ENCODE results near the gene LAMB1. TPM values are rescaled to one million over a fixed set of nuclear protein-coding genes. Genes with fewer than 3 reads are reported as not detected.

The LAMB1 gene
- total RNA-seq, 1 experiment from 2014 or later, result 61.0 TPM

DNA sequence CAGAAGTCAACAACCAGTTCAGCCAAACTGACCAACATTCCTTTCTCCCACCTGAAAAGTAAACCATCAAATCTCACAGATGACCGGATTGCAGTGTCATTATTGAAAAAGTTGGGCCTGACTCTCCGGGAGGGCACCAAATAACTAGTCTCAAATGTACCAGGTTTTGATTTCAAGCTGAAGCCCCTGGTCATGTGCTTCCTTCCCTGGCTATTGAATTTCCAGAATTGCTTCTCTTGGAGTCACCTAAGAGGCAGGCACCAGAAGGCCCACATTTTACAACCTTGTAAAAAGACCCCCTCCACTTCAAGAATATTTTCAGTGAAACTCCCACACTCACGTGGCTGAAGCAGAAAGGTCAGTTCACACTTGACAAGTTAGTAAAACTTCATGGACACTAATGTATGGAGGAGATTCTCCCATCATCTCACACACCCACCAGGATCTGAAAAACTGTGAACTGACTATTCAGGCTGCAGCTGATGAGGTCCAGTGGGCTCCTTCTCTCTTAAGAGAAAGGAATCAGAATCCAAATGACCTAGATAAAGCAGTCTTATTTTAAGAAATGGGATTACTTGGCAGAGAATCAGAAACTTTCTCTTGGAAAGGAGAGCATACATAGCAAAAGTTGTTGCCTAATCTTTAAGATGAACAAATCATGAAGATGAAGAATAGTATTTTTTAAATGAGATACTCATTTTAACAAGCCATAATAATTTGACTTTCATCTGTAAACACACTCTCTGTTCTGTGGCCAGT, 58.4 kb downstream of the LAMB1 start:
- peaks cover 10% of the 10 kb centered on the region for H3K36me3 ChIP-seq (replicated peaks; ENCODE audit: control insufficient read depth, insufficient read depth, low read length)
- no peak for DNase-seq
- H3K4me3 ChIP-seq (ENCODE audit: insufficient read depth, low read depth, low read length), result no peak overlapping the region
- H3K27me3 ChIP-seq (ENCODE audit: control insufficient read depth, insufficient read depth, low read length), result no peaks in the 10 kb centered on the region

DNA sequence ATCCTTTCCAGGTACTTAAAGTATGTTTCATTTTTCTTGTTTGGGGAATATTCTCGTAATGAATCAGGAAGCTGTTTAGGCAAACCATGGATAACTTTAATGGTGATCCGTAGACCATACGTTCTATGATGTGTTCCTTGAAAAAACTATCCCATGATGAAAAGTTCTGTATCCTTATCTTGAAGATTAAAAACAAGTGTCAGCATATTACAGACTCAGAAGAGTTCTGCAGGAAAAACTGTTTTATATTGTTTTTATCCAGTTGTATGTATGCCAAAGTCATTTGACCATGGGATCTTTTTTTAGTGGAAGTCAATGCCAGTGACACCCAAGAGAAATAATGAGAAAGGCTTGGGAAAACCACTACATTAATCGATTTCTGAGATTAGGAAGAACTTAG, 59.9 kb downstream of the LAMB1 start:
- Histone ChIP-seq H3K4me3 (ENCODE audit: insufficient read depth, low read depth, low read length) (no peak overlapping the region), H3K36me3 (replicated peaks; ENCODE audit: control insufficient read depth, insufficient read depth, low read length) (peaks cover 12% of the 10 kb centered on the region), H3K27me3 (ENCODE audit: control insufficient read depth, insufficient read depth, low read length) (no peaks in the 10 kb centered on the region)
- no peak for DNase-seq

DNA sequence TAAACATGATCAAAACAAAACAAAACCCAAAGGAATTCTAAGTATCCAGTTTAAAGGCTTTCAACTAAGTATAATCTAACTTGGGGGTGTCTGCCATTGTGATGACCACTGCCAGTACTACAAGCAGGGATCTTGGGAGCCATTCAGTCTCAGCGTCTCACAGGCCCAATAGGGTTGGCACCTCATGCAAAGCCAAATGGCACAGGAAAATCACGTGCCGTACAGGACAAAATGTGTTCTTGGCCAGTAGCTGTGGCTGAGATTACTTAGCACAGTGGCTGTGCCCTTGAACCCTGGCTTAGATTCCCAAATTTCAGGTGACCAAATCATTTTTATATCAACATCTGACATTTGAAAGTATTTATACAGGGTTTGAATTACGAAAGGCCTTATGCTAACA, 62.0 kb downstream of the LAMB1 start:
- DNase-seq, result no peak
- Histone ChIP-seq H3K36me3 (replicated peaks; ENCODE audit: control insufficient read depth, insufficient read depth, low read length) (peaks cover 12% of the 10 kb centered on the region), H3K4me3 (ENCODE audit: insufficient read depth, low read depth, low read length) (no peak overlapping the region), H3K27me3 (ENCODE audit: control insufficient read depth, insufficient read depth, low read length) (no peaks in the 10 kb centered on the region)

DNA sequence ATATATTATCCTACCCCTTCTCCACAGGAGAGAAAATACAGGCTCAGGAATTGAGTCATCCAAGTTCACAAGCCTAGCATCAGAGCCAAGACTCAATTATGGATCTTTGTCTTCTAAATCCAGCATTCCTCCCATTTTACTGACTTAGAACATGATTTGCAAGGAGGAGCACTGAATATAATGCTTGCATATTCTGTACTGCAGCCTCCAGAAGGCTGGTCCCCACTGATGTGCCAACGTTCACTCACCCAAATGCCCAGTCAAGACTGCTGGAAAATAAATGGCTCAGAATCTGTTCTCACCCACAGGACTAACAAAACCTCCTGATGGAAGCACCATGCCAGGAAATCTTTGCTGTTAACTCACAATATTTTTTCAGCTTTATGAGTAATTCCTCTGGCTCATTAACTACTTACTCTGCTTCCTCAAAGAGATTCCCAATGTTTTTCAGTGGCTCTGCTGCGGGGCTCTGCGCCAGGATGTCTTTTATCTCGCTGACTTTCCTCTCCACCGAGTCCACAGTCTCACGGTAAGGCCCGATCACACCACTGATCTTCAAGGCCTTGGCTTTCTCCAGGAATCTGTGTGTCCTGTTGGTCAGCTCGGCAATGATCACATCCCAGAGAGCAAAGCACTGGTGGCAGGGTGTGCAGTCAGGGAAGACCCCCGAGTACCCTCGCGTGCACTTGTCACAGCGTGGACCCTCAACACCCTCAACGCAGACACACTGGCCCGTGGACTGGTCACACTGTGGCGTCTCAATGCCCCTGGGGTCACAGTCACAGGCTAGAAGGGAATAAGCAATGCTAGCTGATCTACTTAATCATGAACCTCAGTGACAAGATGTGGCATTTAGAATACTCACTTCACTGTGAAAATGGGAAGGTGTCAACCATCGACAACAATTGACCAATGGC, 63.1 kb downstream of the LAMB1 start:
- peaks cover 12% of the 10 kb centered on the region for H3K36me3 ChIP-seq (replicated peaks; ENCODE audit: control insufficient read depth, insufficient read depth, low read length)
- DNase-seq, result no peak

DNA sequence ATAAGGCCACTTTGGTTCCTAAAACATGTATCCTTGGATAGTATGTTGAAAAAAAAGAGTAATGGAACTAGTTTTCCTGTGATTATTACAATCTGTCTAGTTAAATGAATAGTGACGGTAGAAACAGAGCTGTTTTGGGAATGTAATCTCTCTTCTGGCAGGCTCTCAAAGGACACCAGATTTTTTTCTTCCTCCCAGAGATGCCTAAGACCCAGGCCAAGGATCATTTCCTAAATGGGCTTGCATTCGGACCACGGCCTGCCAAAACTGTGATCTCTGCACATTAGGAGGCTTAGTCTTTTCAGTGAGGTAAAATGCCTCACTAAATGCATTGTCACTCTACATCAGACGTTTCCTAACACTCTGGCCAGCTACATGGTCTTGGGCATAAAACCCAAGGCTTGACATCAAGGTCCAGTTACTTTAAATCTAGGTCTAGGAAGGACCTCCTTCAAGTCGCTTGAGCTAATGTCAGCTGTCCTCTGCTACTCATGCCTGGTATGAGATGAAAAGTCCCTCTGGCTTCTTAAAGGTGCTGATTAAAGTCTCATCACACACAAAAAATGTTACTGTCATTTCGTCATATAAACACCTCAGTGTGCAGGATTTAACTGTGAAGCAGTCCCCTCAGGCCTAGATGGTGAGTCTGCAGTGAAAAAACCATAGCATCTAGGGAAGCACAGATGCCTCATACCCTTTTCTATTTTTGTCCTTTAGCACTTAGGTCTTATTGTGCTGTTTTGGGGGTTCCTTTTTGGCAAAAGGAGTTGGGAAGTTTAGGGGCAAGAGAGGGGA, 64.3 kb downstream of the LAMB1 start:
- H3K36me3 ChIP-seq (replicated peaks; ENCODE audit: control insufficient read depth, insufficient read depth, low read length), result peaks cover 12% of the 10 kb centered on the region
- DNase-seq, result no peak
- H3K4me3 ChIP-seq (ENCODE audit: insufficient read depth, low read depth, low read length), result no peak overlapping the region
- H3K27me3 ChIP-seq (ENCODE audit: control insufficient read depth, insufficient read depth, low read length), result no peaks in the 10 kb centered on the region

More for the DNA sequence above, 63.1 kb downstream of the LAMB1 start:
- Histone ChIP-seq H3K4me3 (ENCODE audit: insufficient read depth, low read depth, low read length) (no peak overlapping the region), H3K27me3 (ENCODE audit: control insufficient read depth, insufficient read depth, low read length) (no peaks in the 10 kb centered on the region)

DNA sequence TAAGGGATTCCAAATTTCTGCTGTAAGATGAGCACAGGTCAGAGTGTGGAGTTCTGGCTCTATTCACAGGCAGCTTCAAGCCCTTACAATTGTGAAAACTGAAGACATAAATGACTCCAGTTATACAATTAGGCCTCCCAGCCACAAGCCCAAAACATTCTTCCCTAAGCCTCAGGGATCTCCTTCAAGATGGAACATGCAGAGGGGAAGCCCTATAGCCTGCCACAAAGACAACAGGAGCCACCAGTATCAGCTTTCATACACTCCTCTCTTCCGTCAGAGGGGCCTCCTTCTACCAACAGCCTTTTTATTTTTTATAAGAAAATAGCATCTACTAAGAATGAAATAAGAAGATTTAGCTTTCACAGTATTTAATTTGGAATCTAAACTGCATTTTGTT, 65.4 kb downstream of the LAMB1 start:
- Histone ChIP-seq H3K36me3 (replicated peaks; ENCODE audit: control insufficient read depth, insufficient read depth, low read length) (peaks cover 12% of the 10 kb centered on the region), H3K4me3 (ENCODE audit: insufficient read depth, low read depth, low read length) (no peak overlapping the region), H3K27me3 (ENCODE audit: control insufficient read depth, insufficient read depth, low read length) (no peaks in the 10 kb centered on the region)
- no peak for DNase-seq

DNA sequence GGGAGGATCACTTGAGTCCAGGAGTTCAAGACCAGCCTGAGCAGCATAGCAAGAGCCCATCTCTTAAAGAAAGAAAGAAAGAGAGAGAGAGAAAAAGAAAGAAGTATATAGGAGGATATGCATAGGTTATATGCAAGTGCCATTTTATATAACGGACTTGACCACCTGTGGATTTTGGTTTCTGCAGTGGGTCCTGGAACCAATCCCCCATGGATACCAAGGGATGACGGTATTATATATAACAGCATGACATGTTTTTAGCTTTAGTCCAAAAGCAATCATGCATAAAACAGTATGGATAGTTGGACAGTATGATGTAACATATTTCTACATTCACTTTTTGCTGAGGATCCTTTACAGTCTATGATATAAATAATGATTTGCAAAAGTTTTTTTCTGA, 66.6 kb downstream of the LAMB1 start:
- Histone ChIP-seq H3K36me3 (replicated peaks; ENCODE audit: control insufficient read depth, insufficient read depth, low read length) (peaks cover 12% of the 10 kb centered on the region), H3K4me3 (ENCODE audit: insufficient read depth, low read depth, low read length) (no peak overlapping the region), H3K27me3 (ENCODE audit: control insufficient read depth, insufficient read depth, low read length) (no peaks in the 10 kb centered on the region; the same call in 1 of the 2 replicates)
- DNase-seq, result no peak

DNA sequence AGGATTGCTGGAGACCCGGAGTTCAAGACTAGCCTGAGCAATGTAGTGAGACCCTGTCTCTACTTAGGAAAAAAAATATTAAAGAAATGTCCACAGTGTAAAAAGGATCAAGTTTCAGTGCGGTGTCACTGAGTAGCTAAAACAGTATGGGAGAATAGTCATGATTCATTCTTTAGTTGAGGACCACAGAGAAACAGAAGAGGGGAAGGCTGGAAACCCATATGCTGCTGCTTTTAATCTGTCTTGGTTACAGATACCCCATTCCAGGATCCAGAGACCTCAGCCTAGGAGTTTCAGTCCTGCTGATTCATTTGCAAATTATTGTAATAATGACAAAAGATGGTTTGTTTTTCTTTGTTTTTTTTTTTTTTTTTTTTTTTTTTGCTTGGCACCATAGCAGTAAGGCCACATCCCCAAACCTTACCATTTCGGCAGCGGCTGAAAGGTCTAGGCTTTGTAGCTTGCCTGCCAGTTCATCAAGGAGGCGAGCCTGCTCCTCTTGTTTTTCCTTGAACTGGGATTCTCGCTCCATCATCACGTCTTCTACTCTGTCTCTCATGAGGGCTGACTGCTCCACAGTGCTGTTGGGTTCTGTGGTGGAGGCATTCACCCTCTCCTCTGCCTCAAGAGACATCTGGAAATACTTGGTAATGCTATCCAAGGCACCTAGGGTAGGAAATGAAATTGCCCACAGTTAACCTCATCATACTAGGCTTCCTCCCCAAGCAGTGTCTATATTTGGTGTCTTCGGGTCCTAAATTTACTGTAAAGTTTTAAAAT, 67.8 kb downstream of the LAMB1 start:
- no peak for DNase-seq
- Histone ChIP-seq H3K4me3 (ENCODE audit: insufficient read depth, low read depth, low read length) (no peak overlapping the region), H3K36me3 (replicated peaks; ENCODE audit: control insufficient read depth, insufficient read depth, low read length) (peaks cover 8% of the 10 kb centered on the region), H3K27me3 (ENCODE audit: control insufficient read depth, insufficient read depth, low read length) (no peaks in the 10 kb centered on the region; the same call in 1 of the 2 replicates)

DNA sequence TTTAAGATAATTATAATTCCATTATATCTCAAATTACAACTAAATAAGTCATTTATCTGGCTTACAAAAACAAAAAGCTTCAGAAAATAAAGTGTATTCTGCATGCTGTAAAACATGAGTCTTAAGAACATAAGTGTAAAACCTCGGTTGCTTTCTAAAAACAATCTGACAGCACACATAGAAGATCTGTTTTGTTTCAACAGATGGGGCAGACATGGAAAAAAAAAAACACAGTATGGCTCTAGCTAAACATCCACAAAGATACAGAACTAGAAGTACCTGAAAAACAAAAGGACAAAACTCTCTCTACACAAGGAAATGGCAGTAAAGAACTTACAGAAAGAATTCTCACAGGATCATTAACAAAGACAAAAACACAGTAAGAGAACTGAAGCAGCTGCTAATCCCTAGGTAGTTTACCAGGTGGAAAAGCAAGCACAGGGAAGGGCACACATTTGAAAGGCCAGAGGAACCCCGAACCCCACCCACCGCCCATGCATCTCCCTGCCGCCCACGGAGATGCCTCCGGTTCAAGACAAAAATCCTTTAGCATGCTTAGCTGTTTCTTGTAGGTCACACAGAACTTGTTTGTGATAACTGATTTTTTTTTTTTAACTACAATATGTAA, 69.5 kb downstream of the LAMB1 start:
- DNase-seq, result no peak
- H3K4me3 ChIP-seq (ENCODE audit: insufficient read depth, low read depth, low read length), result no peak overlapping the region
- H3K27me3 ChIP-seq (ENCODE audit: control insufficient read depth, insufficient read depth, low read length), result no peaks in the 10 kb centered on the region; the same call in 1 of the 2 replicates
- no peaks in the 10 kb centered on the region; the same call in none of the 2 replicates for H3K36me3 ChIP-seq (replicated peaks; ENCODE audit: control insufficient read depth, insufficient read depth, low read length)

DNA sequence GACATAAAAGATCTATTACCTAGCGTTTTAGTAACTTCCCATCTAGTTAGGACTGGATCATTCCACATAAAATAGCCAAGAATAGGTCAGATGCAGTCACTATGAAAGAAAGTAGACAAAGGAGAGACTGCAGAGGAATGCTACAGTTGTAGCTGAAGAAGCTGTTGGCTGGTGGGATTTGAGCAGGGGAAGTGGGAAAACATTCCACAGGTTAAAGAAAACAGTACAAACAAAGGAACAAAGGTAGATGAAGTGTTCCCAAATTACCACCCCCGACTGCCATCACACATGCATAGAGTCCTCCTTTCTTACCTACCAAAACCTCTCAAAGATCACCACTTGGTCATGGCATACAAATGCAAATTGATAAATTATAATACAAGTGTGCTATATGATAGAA, 70.2 kb downstream of the LAMB1 start:
- Histone ChIP-seq H3K36me3 (replicated peaks; ENCODE audit: control insufficient read depth, insufficient read depth, low read length) (no peaks in the 10 kb centered on the region; the same call in none of the 2 replicates), H3K27me3 (ENCODE audit: control insufficient read depth, insufficient read depth, low read length) (no peaks in the 10 kb centered on the region; the same call in 1 of the 2 replicates), H3K4me3 (ENCODE audit: insufficient read depth, low read depth, low read length) (no peak overlapping the region)
- DNase-seq, result peak; percentile 34

DNA sequence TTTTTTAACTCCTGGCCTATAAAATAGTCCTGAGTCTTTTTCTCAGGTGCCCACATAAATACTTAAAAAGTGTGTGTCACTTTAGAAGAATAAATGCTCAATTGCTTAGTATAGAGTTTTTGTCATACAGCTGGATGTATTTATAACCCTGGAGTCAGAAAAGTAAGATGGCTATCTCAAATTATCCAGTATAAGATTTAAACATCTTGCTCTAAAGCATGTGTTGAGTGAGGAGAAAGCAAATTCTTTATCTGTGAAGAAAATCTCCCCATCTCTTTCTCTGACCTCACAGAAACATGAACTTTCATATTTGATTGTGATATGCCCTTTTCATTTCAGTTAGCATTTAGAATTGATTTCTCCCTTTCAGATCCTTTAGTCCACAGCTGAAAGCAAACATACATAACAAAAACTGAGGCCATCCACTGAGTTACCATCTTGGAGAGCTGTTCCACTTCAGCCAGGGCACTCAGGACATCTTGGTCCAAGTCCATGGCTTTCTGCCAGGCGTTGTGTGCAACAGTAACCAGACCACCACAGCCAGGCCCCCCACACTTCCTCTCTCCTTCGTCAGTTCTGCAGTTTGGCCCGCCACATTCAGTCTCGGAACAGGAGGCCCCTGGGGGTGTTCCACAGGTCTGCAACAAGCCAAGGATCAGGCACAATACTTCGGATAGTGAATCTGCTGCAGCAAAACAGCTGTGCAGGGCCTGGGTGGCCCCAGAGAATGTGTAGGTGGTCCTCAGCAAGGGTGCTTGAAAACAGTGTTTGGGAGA, 71.0 kb downstream of the LAMB1 start:
- Histone ChIP-seq H3K4me3 (ENCODE audit: insufficient read depth, low read depth, low read length) (no peak overlapping the region), H3K36me3 (replicated peaks; ENCODE audit: control insufficient read depth, insufficient read depth, low read length) (no peaks in the 10 kb centered on the region; the same call in none of the 2 replicates)
- no peak for DNase-seq

DNA sequence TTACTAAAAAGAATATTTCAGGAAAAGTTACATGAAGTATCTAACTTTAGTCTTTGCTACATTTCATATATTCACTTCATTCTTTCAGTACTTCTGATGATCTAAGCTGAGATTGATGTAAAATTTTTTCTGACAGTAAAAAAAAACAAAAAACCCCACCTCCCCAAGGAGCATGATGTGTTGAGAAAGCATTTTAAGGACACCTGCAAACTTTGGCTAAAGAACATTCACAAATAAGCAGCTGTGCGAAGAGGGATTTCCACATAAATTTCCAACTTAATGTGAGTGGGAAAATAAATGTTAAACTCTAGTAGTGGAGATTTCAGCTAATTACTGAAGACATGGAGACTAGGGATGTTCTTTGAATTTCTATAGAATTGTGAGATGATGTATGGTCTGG, 76.5 kb downstream of the LAMB1 start:
- Histone ChIP-seq H3K4me3 (ENCODE audit: insufficient read depth, low read depth, low read length) (no peak overlapping the region), H3K27me3 (ENCODE audit: control insufficient read depth, insufficient read depth, low read length) (no peaks in the 10 kb centered on the region), H3K36me3 (replicated peaks; ENCODE audit: control insufficient read depth, insufficient read depth, low read length) (peaks cover 2% of the 10 kb centered on the region)
- DNase-seq, result no peak

More for the DNA sequence above, 71.0 kb downstream of the LAMB1 start:
- H3K27me3 ChIP-seq (ENCODE audit: control insufficient read depth, insufficient read depth, low read length), result no peaks in the 10 kb centered on the region; the same call in 1 of the 2 replicates
